A673 (cell line): ENCODE results near the gene COPZ1. TPM values are rescaled to one million over a fixed set of nuclear protein-coding genes. Genes with fewer than 3 reads are reported as not detected.

Source experiments
- Bru-seq: library from RNA; stranded (reverse); fragments of 400-500 nt; gene quantifications from one replicate; lab custom pipeline; 2021; lab: Mats Ljungman, UMichigan
- BruChase-seq, 2 experiments: library from RNA; stranded (reverse); fragments of 400-500 nt; gene quantifications; one replicate each; lab custom pipeline; 2021; lab: Mats Ljungman, UMichigan
- BruUV-seq: library from RNA; stranded (reverse); fragments of 400-500 nt; replicated peaks from 2 replicates; lab custom pipeline; 2021; lab: Mats Ljungman, UMichigan
- CTCF ChIA-PET: fragments of 300-600 bp; sonication (Branson Sonifier 250); formaldehyde crosslinking; loops from one replicate; lab custom pipeline; 2022; ENCODE audit warnings: antibody characterized with exemption; lab: Charles Lee
- POLR2A ChIA-PET: fragments of 300-600 bp; sonication (Branson Sonifier 250); formaldehyde crosslinking; loops from one replicate; lab custom pipeline; 2022; ENCODE audit warnings: antibody characterized with exemption; ENCODE audit not compliant: low non-redundant PET; lab: Charles Lee
- DNase-seq: peaks from one replicate; pipeline ENCODE4 v3.0.0-alpha.2; 2015; ENCODE audit warnings: low spot score
- H3K27ac ChIP-seq: fragments of 200-600 bp; sonication (generic); 2 replicates; pipeline ENCODE4 v1.5.1; 2016; ENCODE audit warnings: mixed run types, low read depth, mild to moderate bottlenecking, mixed read lengths, antibody characterized with exemption, low read length; ENCODE audit not compliant: poor library complexity, severe bottlenecking
- H3K27me3 ChIP-seq: fragments of 200-600 bp; sonication (generic); replicated peaks from 2 replicates; pipeline ENCODE4 v1.6.1; 2017; ENCODE audit warnings: mixed run types, low read depth, mild to moderate bottlenecking, mixed read lengths, antibody characterized with exemption, low read length; ENCODE audit not compliant: insufficient read depth, poor library complexity
- H3K36me3 ChIP-seq: fragments of 200-600 bp; sonication (generic); 2 replicates; pipeline ENCODE4 v1.6.1; 2016; ENCODE audit warnings: mixed run types, mild to moderate bottlenecking, mixed read lengths, antibody characterized with exemption, low read length; ENCODE audit not compliant: insufficient read depth, poor library complexity, severe bottlenecking
- H3K4me1 ChIP-seq: fragments of 200-600 bp; sonication (generic); 2 replicates; pipeline ENCODE4 v1.6.1; 2017; ENCODE audit warnings: mixed run types, mild to moderate bottlenecking, mixed read lengths, antibody characterized with exemption, low read length; ENCODE audit not compliant: insufficient read depth, poor library complexity, severe bottlenecking
- H3K4me3 ChIP-seq: fragments of 200-600 bp; sonication (generic); 2 replicates; pipeline ENCODE4 v1.5.1; 2016; ENCODE audit warnings: low read depth, mixed run types, mild to moderate bottlenecking, mixed read lengths, low read length; ENCODE audit not compliant: poor library complexity, severe bottlenecking
- H3K9me3 ChIP-seq: fragments of 200-600 bp; sonication (generic); 2 replicates; pipeline ENCODE4 v1.6.1; 2016; ENCODE audit warnings: mixed run types, low read depth, mild to moderate bottlenecking, mixed read lengths, antibody characterized with exemption, low read length; ENCODE audit not compliant: poor library complexity, severe bottlenecking
- CTCF ChIP-seq: fragments of 300-800, 200-600 bp; sonication (generic); conservative IDR thresholded peaks from 2 replicates; pipeline ENCODE4 v1.5.1; 2017; ENCODE audit warnings: low read depth, mild to moderate bottlenecking, antibody characterized with exemption, low read length, moderate library complexity, mixed read lengths
- EZH2 ChIP-seq: fragments of 200-600 bp; sonication (generic); IDR thresholded peaks from 2 replicates; pipeline ENCODE4 v1.6.1; 2017; ENCODE audit warnings: borderline replicate concordance, low read depth, mild to moderate bottlenecking, mixed read lengths, antibody characterized with exemption, low read length; ENCODE audit not compliant: poor library complexity, severe bottlenecking
- intact Hi-C: fragments of 100-400 bp; cut with micrococcal nuclease; formaldehyde crosslinking; loops from one replicate; pipeline ENCODE4 v1.10.0; 2022; ENCODE audit not compliant: unreplicated experiment
- long read RNA-seq: library from polyadenylated mRNA; stranded (forward); transcript quantifications from one replicate; pipeline ENCODE4 v2.0.0, GENCODE V29; 2022
- total RNA-seq: library from RNA; stranded (reverse); gene quantifications from 2 replicates; pipeline ENCODE4 v1.2.3, GENCODE V29; 2021

Gene COPZ1
- 169 and 187 TPM in 2 replicates for total RNA-seq
- percentile 82 among the genes with signal in this experiment for Bru-seq, nascent RNA
- BruChase-seq, experiment 1, labeled RNA remaining after a 2-hour chase = percentile 90 among the genes with signal in this experiment
- percentile 97 among the genes with signal in this experiment for BruChase-seq, experiment 2, labeled RNA remaining after a 6-hour chase
- long read RNA-seq, transcript COPZ1-201 (9 exons, 1,897 nt) = major isoform, 132 of 157 reads
- long read RNA-seq, partial matches to known transcripts = 5 of 157 reads
- long read RNA-seq, other reads (novel, unspliced or antisense) = 10 of 157 reads

- Histone ChIP-seq H3K27me3 (no peaks in the 10 kb centered on the region), H3K4me3 (peak within 1 kb of the TSS; percentile 79), H3K36me3 (peaks cover 6% of the 10 kb centered on the region), H3K9me3 (no peaks in the 10 kb centered on the region), H3K27ac (peak within 1 kb of the TSS; percentile 83), H3K4me1 (peaks cover 6% of the 10 kb centered on the region)
- BruUV-seq = no TSS peak
- intact Hi-C loops = loop anchor here (2.0 kb wide), 1 partner anchor 66 kb away; no protein-coding TSS in a partner anchor
- POLR2A ChIA-PET = interaction anchor here (0.6 to 0.7 kb wide), 9 partner anchors 14 to 407 kb away, joined by 3 to 7 read pairs (median 4); partner anchors contain the start of genes CBX5 and HNRNPA1
- CTCF ChIA-PET = interaction anchor here (0.5 to 1.5 kb wide), 29 partner anchors 11 to 884 kb away, joined by 3 to 14 read pairs (median 5); partner anchors contain the start of gene HNRNPA1
- peak; percentile 100 for DNase-seq
- TF ChIP-seq EZH2 (no peak), CTCF (peak; percentile 89)
These were observed at the start of gene COPZ1 for GRCh38 chr12:54324617-54325441. TSS of gene COPZ1 (plus strand) at chr12:54325131. CDS start at chr12:54325164, 33 bp downstream.

DNA sequence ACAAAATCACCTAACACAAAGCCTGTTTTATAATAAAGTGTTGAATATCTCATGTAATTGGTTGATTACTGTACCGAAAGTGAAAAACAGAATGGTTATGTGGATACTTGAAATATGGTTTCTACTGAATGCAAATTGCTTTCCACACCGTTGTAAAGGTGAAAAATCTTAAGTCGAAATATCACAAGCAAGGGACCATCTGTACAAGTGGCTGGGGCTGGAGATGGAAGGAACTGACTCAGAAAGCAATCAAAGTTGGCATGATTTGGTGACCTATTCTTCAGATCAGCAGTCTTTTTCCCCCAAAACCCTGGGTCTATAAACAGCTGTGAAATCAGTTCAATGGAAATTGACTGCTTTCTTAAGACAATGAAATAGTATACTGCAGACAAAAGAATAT lies 48.6 kb upstream of the COPZ1 start:
- intact Hi-C loops = loop anchor here (5.0 to 10.0 kb wide), 2 partner anchors 54 to 772 kb away; partner anchors contain the start of genes NPFF and TARBP2
- POLR2A ChIA-PET = interaction anchor here (0.6 kb wide), 1 partner anchor 11 kb away, joined by 3 read pairs; no protein-coding TSS in a partner anchor
- Histone ChIP-seq H3K27ac (peak overlapping the region; percentile 31), H3K4me1 (peaks cover 26% of the 10 kb centered on the region), H3K36me3 (peaks cover 31% of the 10 kb centered on the region), H3K4me3 (no peak overlapping the region), H3K9me3 (no peaks in the 10 kb centered on the region), H3K27me3 (no peaks in the 10 kb centered on the region)
- no peak for DNase-seq
- CTCF ChIA-PET = no interaction called here
- TF ChIP-seq CTCF (no peak), EZH2 (no peak)
- no TSS peak for BruUV-seq

DNA sequence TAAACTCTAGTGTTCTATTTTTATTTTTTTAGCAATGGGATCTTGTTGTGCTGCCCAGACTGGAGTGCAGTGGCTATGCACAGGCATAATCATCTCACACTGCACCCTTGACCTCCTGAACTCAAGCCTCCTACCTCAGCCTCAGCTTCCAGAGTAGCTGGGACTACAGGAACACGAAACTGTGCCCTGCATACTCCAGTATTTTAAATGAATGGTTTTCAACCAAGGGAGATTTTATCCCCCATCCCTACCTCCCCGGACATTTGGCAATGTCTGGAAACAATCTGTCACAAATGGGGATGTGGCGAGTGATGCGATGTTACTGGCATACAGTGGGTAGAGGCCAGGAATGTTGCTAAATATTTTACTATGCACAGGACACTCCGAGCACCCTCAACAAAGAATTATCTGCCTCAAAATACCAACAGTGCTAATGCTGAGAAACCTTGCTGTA lies 47.1 kb upstream of the COPZ1 start:
- intact Hi-C loops = loop anchor here (5.0 to 10.0 kb wide), 2 partner anchors 56 to 773 kb away; partner anchors contain the start of genes NPFF and TARBP2
- no TSS peak for BruUV-seq
- POLR2A ChIA-PET = no interaction called here
- CTCF ChIA-PET = no interaction called here
- Histone ChIP-seq H3K27me3 (no peaks in the 10 kb centered on the region), H3K4me1 (peaks cover 26% of the 10 kb centered on the region), H3K27ac (peak overlapping the region; percentile 98), H3K4me3 (peak overlapping the region; percentile 73), H3K9me3 (no peaks in the 10 kb centered on the region), H3K36me3 (peaks cover 45% of the 10 kb centered on the region)
- no peak for DNase-seq
- TF ChIP-seq CTCF = no peak
- TF ChIP-seq EZH2 = no peak
